Vagina (tissue), 2 donors: ENCODE measurements around the gene LBP.
"Not testable (repeated sequence)": the region's sequence is repeated elsewhere in the genome, so short reads cannot be mapped to it uniquely, and the experiment has no call there.

ENCODE experiments used
- POLR2A ChIP-seq, 2 donors: fragments of 450-650 bp; IDR thresholded peaks; one replicate each; pipeline ENCODE4 v1.6.1; 2017; ENCODE audit warnings: antibody characterized with exemption in 2 of 2, mild to moderate bottlenecking in 2 of 2, moderate library complexity in 2 of 2
- POLR2AphosphoS5 ChIP-seq, 2 donors: sonication (generic); formaldehyde crosslinking; IDR thresholded peaks; one replicate each; pipeline ENCODE4 v1.9.0; 2017; ENCODE audit warnings: antibody characterized with exemption in 2 of 2, mild to moderate bottlenecking in 2 of 2, low read depth in 1 of 2; ENCODE audit not compliant: insufficient read depth in 1 of 2
- TF ChIP-seq, protein P1 (sequence below), 3 experiments: fragments of 450-650 bp in 2 of 3; fragments of 200-600 bp in 1 of 3; sonication (generic) in 1 of 3; IDR thresholded peaks; one replicate each; pipeline ENCODE4 v1.5.1; 2017 to 2019; ENCODE audit warnings: antibody characterized with exemption in 3 of 3, mild to moderate bottlenecking in 2 of 3, moderate library complexity in 2 of 3

DNA sequence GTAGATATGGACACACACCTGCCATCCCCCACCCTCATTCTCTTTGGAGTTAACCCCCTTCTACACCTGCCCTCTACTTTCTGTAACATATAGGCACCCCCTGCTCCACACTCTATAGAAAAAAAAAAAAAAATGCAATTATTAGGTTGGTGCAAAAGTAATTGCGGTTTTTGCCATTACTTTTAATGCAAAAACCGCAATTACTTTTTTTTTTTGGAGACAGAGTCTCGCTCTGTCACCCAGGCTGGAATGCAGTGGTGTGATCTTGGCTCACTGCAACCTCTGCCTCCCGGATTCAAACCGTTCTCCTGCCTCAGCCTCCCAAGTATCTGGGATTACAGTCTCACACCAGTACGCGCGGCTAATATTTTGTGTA lies 6.8 kb upstream of the LBP start:
- TF ChIP-seq POLR2A (IDR thresholded peaks at IDR 0.05); POLR2AphosphoS5 (IDR thresholded peaks at IDR 0.05; ENCODE audit: insufficient read depth in 1 of 2, low read depth in 1 of 2): not testable (repeated sequence)
- TF ChIP-seq, protein P1, sequence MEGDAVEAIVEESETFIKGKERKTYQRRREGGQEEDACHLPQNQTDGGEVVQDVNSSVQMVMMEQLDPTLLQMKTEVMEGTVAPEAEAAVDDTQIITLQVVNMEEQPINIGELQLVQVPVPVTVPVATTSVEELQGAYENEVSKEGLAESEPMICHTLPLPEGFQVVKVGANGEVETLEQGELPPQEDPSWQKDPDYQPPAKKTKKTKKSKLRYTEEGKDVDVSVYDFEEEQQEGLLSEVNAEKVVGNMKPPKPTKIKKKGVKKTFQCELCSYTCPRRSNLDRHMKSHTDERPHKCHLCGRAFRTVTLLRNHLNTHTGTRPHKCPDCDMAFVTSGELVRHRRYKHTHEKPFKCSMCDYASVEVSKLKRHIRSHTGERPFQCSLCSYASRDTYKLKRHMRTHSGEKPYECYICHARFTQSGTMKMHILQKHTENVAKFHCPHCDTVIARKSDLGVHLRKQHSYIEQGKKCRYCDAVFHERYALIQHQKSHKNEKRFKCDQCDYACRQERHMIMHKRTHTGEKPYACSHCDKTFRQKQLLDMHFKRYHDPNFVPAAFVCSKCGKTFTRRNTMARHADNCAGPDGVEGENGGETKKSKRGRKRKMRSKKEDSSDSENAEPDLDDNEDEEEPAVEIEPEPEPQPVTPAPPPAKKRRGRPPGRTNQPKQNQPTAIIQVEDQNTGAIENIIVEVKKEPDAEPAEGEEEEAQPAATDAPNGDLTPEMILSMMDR (IDR thresholded peaks at IDR 0.05): not testable (repeated sequence)
